WI38 (cell line): ENCODE results near the gene CRIM1.

ENCODE experiments used
- H3K4me3 ChIP-seq: 2 replicates; pipeline ENCODE4 v1.5.1; 2011; ENCODE audit warnings: low read depth, mild to moderate bottlenecking, control low read depth, low read length
- CTCF ChIP-seq: IDR thresholded peaks from 2 replicates; pipeline ENCODE4 v1.5.1; 2012; ENCODE audit warnings: low read depth, mild to moderate bottlenecking, control low read depth, low read length

The CRIM1 gene

GRCh38 chr2:36464006-36464721 lies 108.6 kb downstream of the CRIM1 start:
- H3K4me3 ChIP-seq: no peak overlapping the region
- TF ChIP-seq CTCF: no peak

- H3K4me3 ChIP-seq: no peak overlapping the region
- no peak for TF ChIP-seq CTCF
Measured at GRCh38 chr2:36466135-36466534, 110.6 kb downstream of the CRIM1 start.

- TF ChIP-seq CTCF: no peak
- no peak overlapping the region for H3K4me3 ChIP-seq
Measured at GRCh38 chr2:36468463-36469105, 113.0 kb downstream of the CRIM1 start.

- H3K4me3 ChIP-seq: no peak overlapping the region
- TF ChIP-seq CTCF: no peak
Measured at GRCh38 chr2:36469106-36469477, 113.5 kb downstream of the CRIM1 start.

- no peak overlapping the region for H3K4me3 ChIP-seq
- no peak for TF ChIP-seq CTCF
Measured at GRCh38 chr2:36469710-36470109, 114.1 kb downstream of the CRIM1 start.

GRCh38 chr2:36473230-36473629 lies 117.7 kb downstream of the CRIM1 start:
- H3K4me3 ChIP-seq: no peak overlapping the region
- TF ChIP-seq CTCF: no peak

- no peak overlapping the region for H3K4me3 ChIP-seq
- TF ChIP-seq CTCF: no peak
Measured at GRCh38 chr2:36476411-36476810, 120.8 kb downstream of the CRIM1 start.
